A549 (cell line): ENCODE measurements around the gene PDE8A. TPM values are rescaled to one million over a fixed set of nuclear protein-coding genes. Genes with fewer than 3 reads are reported as not detected.

Experiments
- ATAC-seq, 2 experiments: fragments of 200-7000 bp in 1 of 2; fragments of >200 bp in 1 of 2; cut with Nextera tagmentation in 1 of 2; cut with Tn5 transposase in 1 of 2; 3 replicates each; pipeline versions ENCODE4 v1.8.0 to v1.9.1; 2018 to 2020; ENCODE audit warnings: mild to moderate bottlenecking in 1 of 2, moderate library complexity in 1 of 2
- CTCF ChIA-PET: fragments of 300-600 bp; sonication (Branson Sonifier 250); formaldehyde crosslinking; extraction: SDS; loops from one replicate; lab custom pipeline; 2021; ENCODE audit warnings: antibody characterized with exemption, inconsistent platforms; lab: Yijun Ruan, JAX
- POLR2A ChIA-PET: fragments of 350-600 bp; formaldehyde crosslinking; extraction: SDS; loops from one replicate; lab custom pipeline; 2021; ENCODE audit warnings: antibody characterized with exemption, inconsistent platforms; lab: Yijun Ruan, JAX
- DNase-seq, 2 experiments: peaks; one replicate each; pipeline versions ENCODE4 v3.0.0 to v3.0.0-alpha.2; 2011 to 2016; ENCODE audit warnings: low read depth in 1 of 2, low spot score in 1 of 2
- FAIRE-seq: peaks from 2 replicates; lab custom pipeline; 2011; peaks lifted over from hg19 to GRCh38; lab: Jason Lieb, UNC
- H3K27ac ChIP-seq, 2 experiments: fragments of >200 bp; sonication (Bioruptor Twin); formaldehyde crosslinking; 3 replicates each; pipeline ENCODE4 v1.5.1; 2016 to 2017
- H3K4me1 ChIP-seq: fragments of >200 bp; sonication (Bioruptor Twin); formaldehyde crosslinking; 3 replicates; pipeline ENCODE4 v1.6.1; 2016
- H3K4me2 ChIP-seq: fragments of >200 bp; sonication (Bioruptor Twin); formaldehyde crosslinking; 3 replicates; pipeline ENCODE4 v1.6.1; 2016
- H3K4me3 ChIP-seq: fragments of >200 bp; sonication (Bioruptor Twin); formaldehyde crosslinking; 3 replicates; pipeline ENCODE4 v1.5.1; 2016
- H3K9me3 ChIP-seq: fragments of >200 bp; sonication (Bioruptor Twin); formaldehyde crosslinking; 3 replicates; pipeline ENCODE4 v1.6.1; 2016
- CHD2 ChIP-seq: fragments of 150-350 bp; IDR thresholded peaks from 2 replicates; pipeline ENCODE4 v1.6.1; 2014; ENCODE audit warnings: low read length; ENCODE audit not compliant: partially characterized antibody
- EHF ChIP-seq: fragments of 250-450 bp; sonication (Bioruptor Pico); IDR thresholded peaks from 2 replicates; pipeline ENCODE4 v1.5.0; 2020; ENCODE audit warnings: mild to moderate bottlenecking
- HMGXB4 ChIP-seq: fragments of 250-450 bp; sonication (Bioruptor Pico); IDR thresholded peaks from 2 replicates; pipeline ENCODE4 v1.5.0; 2021; ENCODE audit warnings: mild to moderate bottlenecking, moderate library complexity, borderline replicate concordance
- HOXB13 ChIP-seq: fragments of 250-450 bp; sonication (Bioruptor Pico); IDR thresholded peaks from 2 replicates; pipeline ENCODE4 v1.5.0; 2020; ENCODE audit warnings: low read depth, mild to moderate bottlenecking, moderate library complexity
- HOXB5 ChIP-seq: fragments of 250-450 bp; sonication (Bioruptor Pico); IDR thresholded peaks from 2 replicates; pipeline ENCODE4 v1.5.0; 2020; ENCODE audit warnings: mild to moderate bottlenecking, moderate library complexity
- JUN ChIP-seq, 2 experiments: fragments of >200 bp; sonication (Bioruptor Twin); formaldehyde crosslinking; IDR thresholded peaks; 2 replicates in 1 of 2; 3 replicates in 1 of 2; pipeline ENCODE4 v1.6.1; 2016 to 2017
- JUNB ChIP-seq: fragments of >200 bp; sonication (Bioruptor Twin); formaldehyde crosslinking; IDR thresholded peaks from 2 replicates; pipeline ENCODE4 v1.6.1; 2016
- KDM1A ChIP-seq: fragments of 200-600 bp; sonication (generic); IDR thresholded peaks from 2 replicates; pipeline ENCODE4 v1.6.1; 2016; ENCODE audit warnings: low read depth, mild to moderate bottlenecking
- PBX3 ChIP-seq: IDR thresholded peaks from 2 replicates; pipeline ENCODE4 v1.6.1; 2012
- PHF8 ChIP-seq: fragments of 200-600 bp; sonication (generic); IDR thresholded peaks from 2 replicates; pipeline ENCODE4 v1.6.1; 2016; ENCODE audit warnings: low read depth, mild to moderate bottlenecking, antibody characterized with exemption, moderate library complexity, borderline replicate concordance
- RARB ChIP-seq: fragments of 250-450 bp; sonication (Bioruptor Pico); IDR thresholded peaks from 2 replicates; pipeline ENCODE4 v1.8.0; 2021; ENCODE audit warnings: mild to moderate bottlenecking, moderate library complexity
- RFX5 ChIP-seq: fragments of 450-650 bp; IDR thresholded peaks from 2 replicates; pipeline ENCODE4 v1.7.1; 2014; ENCODE audit warnings: antibody characterized with exemption, mild to moderate bottlenecking, moderate library complexity
- TFCP2L1 ChIP-seq: fragments of 250-450 bp; sonication (Bioruptor Pico); IDR thresholded peaks from 2 replicates; pipeline ENCODE4 v1.5.0; 2021; ENCODE audit warnings: mild to moderate bottlenecking
- ZC3H11A ChIP-seq: fragments of 450-650 bp; IDR thresholded peaks from 2 replicates; pipeline ENCODE4 v1.6.1; 2014; ENCODE audit warnings: antibody characterized with exemption, mild to moderate bottlenecking
- ZFP36 ChIP-seq: fragments of 450-650 bp; IDR thresholded peaks from 2 replicates; pipeline ENCODE4 v1.6.1; 2014; ENCODE audit warnings: borderline replicate concordance; ENCODE audit not compliant: partially characterized antibody
- ZNF302 ChIP-seq: fragments of 250-450 bp; sonication (Bioruptor Pico); IDR thresholded peaks from 2 replicates; pipeline ENCODE4 v1.9.0; 2021; ENCODE audit warnings: inconsistent platforms, mild to moderate bottlenecking, moderate library complexity
- ZSCAN20 ChIP-seq: fragments of 250-450 bp; sonication (Bioruptor Pico); IDR thresholded peaks from 2 replicates; pipeline ENCODE4 v1.8.0; 2022; ENCODE audit warnings: mild to moderate bottlenecking, moderate library complexity
- WGBS: methylation state at CpG from one replicate; pipeline ENCODE4 v1.1.6; 2017; ENCODE audit errors: missing lambda C conversion rate; 5-methylcytosine and 5-hydroxymethylcytosine counted together
- polyA plus RNA-seq, 4 experiments: library from polyadenylated mRNA; depleted of rRNA in 3 of 4; stranded (reverse); fragments of >200 nt; fragmentation: RNase III in 1 of 4; extraction: RNeasy Plus Mini Kit Qiagen cat#74134 plus additional on column Dnase treatment in 1 of 4; gene quantifications; 2 replicates in 3 of 4; 3 replicates in 1 of 4; pipeline ENCODE4 v1.2.3, GENCODE V29; 2011 to 2017

Gene PDE8A
- polyA plus RNA-seq, 2 of the 4 experiments (the other 2 are of a cell fraction): 45.3 to 204 TPM

- Histone ChIP-seq H3K4me2 (peak overlapping the region; percentile 72), H3K27ac (peak overlapping the region; percentile 48 to 54; a peak in 5 of 6 replicates), H3K9me3 (no peaks in the 10 kb centered on the region), H3K4me1 (peaks cover 95% of the 10 kb centered on the region), H3K4me3 (no peak overlapping the region)
- WGBS: 71% methylated on average over 6 of the region's 6 CpGs
- DNase-seq (no peak), FAIRE-seq (peak; percentile 13), ATAC-seq (peak; percentile 16 to 32; a peak in 4 of 6 replicates)
- CTCF ChIA-PET: interaction anchor here (0.7 to 9.0 kb wide), 5 partner anchors 8 to 433 kb away, joined by 3 to 77 read pairs (median 4); partner anchors contain the start of gene PDE8A
- TF ChIP-seq ZNF302 (CRISPR knock-in tag): no peak
- TF ChIP-seq HMGXB4 (CRISPR knock-in tag): no peak
- TF ChIP-seq EHF (CRISPR knock-in tag): no peak
- peak; percentile 1 for TF ChIP-seq ZFP36
- POLR2A ChIA-PET: interaction anchor here (1.8 kb wide), 1 partner anchor 50 kb away, joined by 5 read pairs; the partner anchor contains the start of gene PDE8A
These were observed 49.7 kb downstream of the PDE8A start for GRCh38 chr15:85031086-85031943.

GRCh38 chr15:85031944-85032558, 50.4 kb downstream of the PDE8A start:
- TF ChIP-seq RARB (CRISPR knock-in tag) (no peak), PBX3 (no peak), KDM1A (no peak), RFX5 (no peak), HOXB5 (CRISPR knock-in tag) (no peak), ZC3H11A (no peak), JUNB (no peak), PHF8 (no peak), ZFP36 (no peak), ZSCAN20 (CRISPR knock-in tag) (no peak), CHD2 (no peak), HOXB13 (no peak)
- FAIRE-seq (peak; percentile 51), DNase-seq (no peak), ATAC-seq (no peak)
- CTCF ChIA-PET: interaction anchor here (0.7 to 9.0 kb wide), 4 partner anchors 9 to 77 kb away, joined by 3 to 77 read pairs (median 4); no protein-coding TSS in a partner anchor
- H3K4me2 ChIP-seq: peak overlapping the region; percentile 72
- peaks cover 95% of the 10 kb centered on the region for H3K4me1 ChIP-seq
- no peak overlapping the region for H3K4me3 ChIP-seq
- H3K27ac ChIP-seq: peak overlapping the region; percentile 48 to 54; a peak in 5 of 6 replicates
- H3K9me3 ChIP-seq: no peaks in the 10 kb centered on the region
- POLR2A ChIA-PET: interaction anchor here (1.8 kb wide), 1 partner anchor 51 kb away, joined by 5 read pairs; the partner anchor contains the start of gene PDE8A
- 60% methylated on average over 2 of the region's 2 CpGs for WGBS

DNA sequence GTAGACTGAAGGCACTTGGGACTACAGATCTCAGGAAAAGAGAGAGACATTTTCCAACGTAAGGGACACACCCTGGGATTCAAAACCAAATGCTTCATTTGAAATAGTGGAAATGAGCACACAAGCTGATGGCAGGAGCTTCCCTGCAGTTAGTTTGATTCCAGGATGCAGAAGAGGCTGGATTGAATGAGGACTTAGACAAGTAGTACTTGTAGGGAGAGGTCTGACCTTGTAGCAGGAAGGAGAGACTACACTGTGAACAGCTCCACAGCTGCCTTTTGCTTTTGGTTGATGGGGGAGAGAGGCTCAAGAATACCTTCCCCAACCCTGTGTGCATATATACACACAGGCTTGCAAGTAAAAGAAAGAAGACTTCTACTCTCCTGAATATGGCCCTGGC, 51.5 kb downstream of the PDE8A start:
- ATAC-seq (peak in 1 of 2 experiments; percentile 8; a peak in 1 of 6 replicates), FAIRE-seq (no peak), DNase-seq (no peak)
- peak overlapping the region; percentile 54 to 65; a peak in 5 of 6 replicates for H3K27ac ChIP-seq
- H3K9me3 ChIP-seq: no peaks in the 10 kb centered on the region
- H3K4me2 ChIP-seq: peak overlapping the region; percentile 72
- ChIA-PET CTCF (interaction anchor here (0.8 to 9.0 kb wide), 5 partner anchors 9 to 445 kb away, joined by 3 to 77 read pairs (median 3); no protein-coding TSS in a partner anchor), POLR2A (no interaction called here)
- no peak overlapping the region for H3K4me3 ChIP-seq
- peaks cover 95% of the 10 kb centered on the region for H3K4me1 ChIP-seq
- 35% methylated on average over 1 of the region's 1 CpG for WGBS
- TF ChIP-seq PBX3 (no peak), TFCP2L1 (CRISPR knock-in tag) (no peak), HOXB13 (no peak), JUN (IDR thresholded peaks at IDR 0.05) (no peak), RFX5 (no peak), ZFP36 (no peak)
